HepG2 (cell line): ENCODE measurements around the gene RDH16. TPM values are rescaled to one million over a fixed set of nuclear protein-coding genes. Genes with fewer than 3 reads are reported as not detected.
"Not testable (repeated sequence)": the region's sequence is repeated elsewhere in the genome, so short reads cannot be mapped to it uniquely, and the experiment has no call there.

ENCODE experiments used
- ATAC-seq: fragments of 200-7000 bp; cut with Tn5 transposase; 3 replicates; pipeline ENCODE4 v1.9.1; 2020; ENCODE audit warnings: mild to moderate bottlenecking, moderate library complexity
- BruUV-seq: library from RNA; stranded (reverse); fragments of 400-500 nt; replicated peaks from 2 replicates; lab custom pipeline; 2021; lab: Mats Ljungman, UMichigan
- CTCF ChIA-PET: fragments of 300-600 bp; formaldehyde crosslinking; extraction: SDS; loops from one replicate; lab custom pipeline; 2021; ENCODE audit warnings: low total read pairs, inconsistent platforms, low intra/inter-chr PET ratio; lab: Yijun Ruan, JAX
- POLR2A ChIA-PET: fragments of 350-600 bp; sonication (Branson Sonifier 250); formaldehyde crosslinking; loops from one replicate; lab custom pipeline; 2020; ENCODE audit warnings: antibody characterized with exemption, inconsistent platforms; lab: Yijun Ruan, JAX
- DNase-seq: peaks from one replicate; pipeline ENCODE4 v3.0.0-alpha.2; 2015; ENCODE audit warnings: low spot score
- FAIRE-seq: peaks from 3 replicates; lab custom pipeline; 2011; peaks lifted over from hg19 to GRCh38; lab: Jason Lieb, UNC
- H2AFZ ChIP-seq: one replicate; pipeline ENCODE4 v1.6.1; 2011; ENCODE audit warnings: low read length, inconsistent platforms
- H3K27ac ChIP-seq: fragments of 300-600 bp; 3 replicates; pipeline ENCODE4 v1.8.0; 2011; ENCODE audit warnings: mixed run types, mild to moderate bottlenecking, mixed read lengths, low read length, inconsistent platforms; ENCODE audit not compliant: insufficient read depth; ENCODE audit errors: extremely low read length
- H3K27me3 ChIP-seq, 2 experiments: fragments of 200-600 bp in 1 of 2; 2 replicates in 1 of 2; 3 replicates in 1 of 2; pipeline versions ENCODE4 v1.6.0 to v1.8.0; 2011; ENCODE audit warnings: low read length in 2 of 2, mild to moderate bottlenecking in 2 of 2, moderate library complexity in 2 of 2, inconsistent platforms in 1 of 2; ENCODE audit not compliant: insufficient read depth in 2 of 2, control insufficient read depth in 1 of 2
- H3K36me3 ChIP-seq, 2 experiments: fragments of 200-600 bp in 1 of 2; replicated peaks in 1 of 2; 2 replicates in 1 of 2; 3 replicates in 1 of 2; pipeline versions ENCODE4 v1.5.1 to v1.8.0; 2011; ENCODE audit warnings: low read length in 2 of 2, inconsistent platforms in 1 of 2; ENCODE audit not compliant: insufficient read depth in 2 of 2, control insufficient read depth in 1 of 2
- H3K4me1 ChIP-seq: 2 replicates; pipeline ENCODE4 v1.5.1; 2012; ENCODE audit warnings: low read length, inconsistent platforms; ENCODE audit not compliant: insufficient read depth
- H3K4me2 ChIP-seq: 2 replicates; pipeline ENCODE4 v1.6.0; 2011; ENCODE audit warnings: low read depth, low read length, inconsistent platforms
- H3K4me3 ChIP-seq, 3 experiments: fragments of 200-600 bp in 1 of 3; sonication (generic), shearing (Covaris generic) in 1 of 3; replicated peaks in 1 of 3; 2 replicates each; pipeline ENCODE4 v1.5.1; 2011 to 2016; ENCODE audit warnings: low read length in 3 of 3, inconsistent platforms in 2 of 3, low read depth in 2 of 3, mild to moderate bottlenecking in 2 of 3, control low read depth in 1 of 3, mixed read lengths in 1 of 3; ENCODE audit not compliant: insufficient read depth in 1 of 3
- H3K79me2 ChIP-seq: one replicate; pipeline ENCODE4 v1.6.1; 2011; ENCODE audit warnings: low read length, inconsistent platforms; ENCODE audit not compliant: insufficient read depth
- H3K9ac ChIP-seq: 2 replicates; pipeline ENCODE4 v1.6.0; 2011; ENCODE audit warnings: mild to moderate bottlenecking, low read depth, low read length, inconsistent platforms; ENCODE audit not compliant: insufficient read depth
- H3K9me3 ChIP-seq: 2 replicates; pipeline ENCODE4 v1.5.1; 2012; ENCODE audit warnings: mild to moderate bottlenecking, low read length
- H4K20me1 ChIP-seq: 2 replicates; pipeline ENCODE4 v1.6.0; 2011; ENCODE audit warnings: inconsistent platforms, mild to moderate bottlenecking, low read length, moderate library complexity; ENCODE audit not compliant: insufficient read depth
- CREB1 ChIP-seq, 2 experiments: fragments of 450-650 bp in 1 of 2; IDR thresholded peaks; 2 replicates each; pipeline ENCODE4 v1.6.1; 2016 to 2017; ENCODE audit warnings: control low read depth in 1 of 2, mild to moderate bottlenecking in 1 of 2, missing compliant biosample characterization in 1 of 2, missing genetic modification characterization in 1 of 2
- FOSL2 ChIP-seq: sonication (generic); formaldehyde crosslinking; IDR thresholded peaks from 2 replicates; pipeline ENCODE4 v1.4.0; 2020; ENCODE audit warnings: missing genetic modification reagents
- FOXP1 ChIP-seq, 2 experiments: fragments of 450-650 bp in 1 of 2; IDR thresholded peaks; 2 replicates each; pipeline ENCODE4 v1.6.1; 2017 to 2018; ENCODE audit warnings: antibody characterized with exemption in 1 of 2
- JUNB ChIP-seq: sonication (generic); formaldehyde crosslinking; IDR thresholded peaks from 2 replicates; pipeline ENCODE4 v1.8.0; 2022; ENCODE audit warnings: missing genetic modification reagents, mild to moderate bottlenecking, borderline replicate concordance
- JUND ChIP-seq: sonication (generic); formaldehyde crosslinking; IDR thresholded peaks from 2 replicates; pipeline ENCODE4 v1.8.0; 2022; ENCODE audit warnings: mild to moderate bottlenecking, missing genetic modification reagents
- PHF5A ChIP-seq: IDR thresholded peaks from one replicate; pipeline ENCODE4 v1.6.1; 2018; ENCODE audit warnings: low read depth, missing genetic modification reagents; ENCODE audit not compliant: unreplicated experiment
- RXRA ChIP-seq: sonication (generic); formaldehyde crosslinking; IDR thresholded peaks from 2 replicates; pipeline ENCODE4 v1.5.1; 2020; ENCODE audit warnings: missing genetic modification reagents
- SP2 ChIP-seq: sonication (generic); formaldehyde crosslinking; IDR thresholded peaks from 2 replicates; pipeline ENCODE4 v1.5.1; 2020; ENCODE audit warnings: mild to moderate bottlenecking, missing genetic modification reagents
- TEAD3 ChIP-seq: optimal IDR thresholded peaks from 2 replicates; pipeline ENCODE3; 2016; ENCODE audit warnings: borderline replicate concordance
- ZNF205 ChIP-seq: IDR thresholded peaks from 2 replicates; pipeline ENCODE4 v1.6.1; 2018; ENCODE audit warnings: missing biosample characterization, missing genetic modification reagents
- ZNF232 ChIP-seq: sonication (generic); formaldehyde crosslinking; IDR thresholded peaks from 2 replicates; pipeline ENCODE4 v1.4.0; 2020; ENCODE audit warnings: missing genetic modification reagents, borderline replicate concordance
- ZNF547 ChIP-seq: sonication (generic); formaldehyde crosslinking; IDR thresholded peaks from 2 replicates; pipeline ENCODE4 v1.5.1; 2020; ENCODE audit warnings: mild to moderate bottlenecking, missing genetic modification reagents
- WGBS: methylation state at CpG from one replicate; pipeline ENCODE4 v1.1.6; 2017; ENCODE audit warnings: low lambda C conversion rate; 5-methylcytosine and 5-hydroxymethylcytosine counted together
- in situ Hi-C: cut with HindIII; loops from 2 replicates; pipeline ENCODE4 v1.10.0; 2017; ENCODE audit warnings: low pct_unique_long_range_greater_than_20kb; ENCODE audit not compliant: extremely low pct_ligation_motif_present
- intact Hi-C: fragments of 100-400 bp; cut with micrococcal nuclease; formaldehyde crosslinking; loops from one replicate; pipeline ENCODE4 v1.10.0; 2022; ENCODE audit not compliant: unreplicated experiment
- polyA plus RNA-seq, 8 experiments: library from polyadenylated mRNA; depleted of rRNA in 3 of 8; stranded (reverse) in 7 of 8; unstranded in 1 of 8; fragments of >200 nt; fragmentation: Illumina TruSeq in 4 of 8; extraction: Trizol in 4 of 8; gene quantifications; 2 replicates each; pipeline versions ENCODE4 v1.2.1 to v1.2.3, GENCODE V29; 2011 to 2016; ENCODE audit warnings: low read depth in 4 of 8, missing spikeins in 1 of 8, mixed read lengths in 1 of 8; ENCODE audit not compliant: insufficient read depth in 1 of 8
- total RNA-seq, 5 experiments: library from RNA; depleted of rRNA; stranded (reverse); fragments of >200 nt; fragmentation: Illumina TruSeq; extraction: Trizol; gene quantifications; 2 replicates each; pipeline ENCODE4 v1.2.3, GENCODE V29; 2016; ENCODE audit warnings: low read depth in 1 of 5
- TF ChIP-seq, protein P1 (sequence below): sonication (generic); formaldehyde crosslinking; IDR thresholded peaks from 2 replicates; pipeline ENCODE4 v1.4.0; 2020; ENCODE audit warnings: missing genetic modification reagents

RDH16 gene
- total and polyA plus RNA-seq, 2 of the 13 experiments (the other 11 are each of a cell fraction or from before 2014, with no cell fraction given) = 0.05 to 0.13 TPM

DNA sequence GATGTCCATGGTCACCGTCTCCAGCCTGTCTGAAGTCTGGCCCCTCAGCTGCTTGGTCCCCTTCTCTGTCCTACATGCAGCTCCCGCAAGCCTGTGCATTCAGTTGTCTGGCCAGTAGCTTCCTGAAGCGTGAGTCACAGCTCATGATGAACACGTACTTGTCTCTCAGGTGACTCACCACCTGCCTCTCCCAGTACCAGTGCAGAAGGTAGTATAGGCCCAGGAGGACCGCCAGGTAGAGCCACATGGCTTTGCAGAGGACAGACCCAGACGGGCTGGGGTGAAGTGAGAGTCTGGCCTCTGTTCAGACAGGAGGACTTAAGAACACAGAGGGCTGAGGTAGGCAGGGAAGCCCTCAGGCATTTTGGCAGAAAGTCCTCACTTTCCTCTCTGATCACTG is 28.3 kb upstream of the RDH16 start:
- H3K27ac ChIP-seq; H3K9me3 ChIP-seq; H3K4me2 ChIP-seq; H4K20me1 ChIP-seq; H3K4me1 ChIP-seq; H3K9ac ChIP-seq; H3K4me3 ChIP-seq; H2AFZ ChIP-seq; BruUV-seq; H3K27me3 ChIP-seq; H3K36me3 ChIP-seq; H3K79me2 ChIP-seq; TF ChIP-seq CREB1 (CRISPR knock-in tag; IDR thresholded peaks at IDR 0.05): not testable (repeated sequence)
- peak; percentile 82 for ATAC-seq
- FAIRE-seq = peak; percentile 18
- POLR2A ChIA-PET = interaction anchor here (0.8 kb wide), 1 partner anchor 226 kb away, joined by 4 read pairs; no protein-coding TSS in a partner anchor
- in situ Hi-C loops = loop anchor here (5.0 kb wide), 3 partner anchors 38 to 228 kb away; no protein-coding TSS in a partner anchor
- peak; percentile 49 for DNase-seq
- WGBS = 0% methylated on average over 3 of the region's 6 CpGs
- intact Hi-C loops = loop anchor here (5.0 kb wide), 1 partner anchor 223 kb away; the partner anchor contains the start of gene HSD17B6
- CTCF ChIA-PET = interaction anchor here (3.5 kb wide), 1 partner anchor 146 kb away, joined by 37 read pairs; no protein-coding TSS in a partner anchor
- TF ChIP-seq FOSL2 (CRISPR knock-in tag) = peak; percentile 92
- TF ChIP-seq ZNF205 = peak; percentile 77; the same call in 1 of the 2 replicates
- 0 out of 2 replicates have a peak, but pooled peaks have one; percentile 33 for TF ChIP-seq JUND (CRISPR knock-in tag)
- peak; percentile 59 for TF ChIP-seq CREB1 (IDR thresholded peaks at IDR 0.05)
- peak; percentile 43 for TF ChIP-seq TEAD3 (CRISPR knock-in tag)

- no peak overlapping the region for H3K27ac ChIP-seq
- H3K4me3 ChIP-seq = no peak overlapping the region
- H3K27me3 ChIP-seq = no peaks in the 10 kb centered on the region; a peak in 2 of 5 replicates
- CTCF ChIA-PET = no interaction called here
- no peak overlapping the region for H3K4me2 ChIP-seq
- DNase-seq (no peak), FAIRE-seq (no peak), ATAC-seq (no peak)
- POLR2A ChIA-PET = no interaction called here
- no peak overlapping the region for H3K9ac ChIP-seq
- H3K79me2 ChIP-seq = no peaks in the 10 kb centered on the region
- no TSS peak for BruUV-seq
- no peak for TF ChIP-seq FOXP1 (IDR thresholded peaks at IDR 0.05)
- no peak for TF ChIP-seq FOXP1 (CRISPR knock-in tag; IDR thresholded peaks at IDR 0.05)
- no peak for TF ChIP-seq ZNF547 (CRISPR knock-in tag)
- TF ChIP-seq PHF5A = no peak
- TF ChIP-seq ZNF232 (CRISPR knock-in tag) = no peak
- no peak for TF ChIP-seq SP2 (CRISPR knock-in tag)
- TF ChIP-seq JUNB = no peak
- TF ChIP-seq, protein P1, sequence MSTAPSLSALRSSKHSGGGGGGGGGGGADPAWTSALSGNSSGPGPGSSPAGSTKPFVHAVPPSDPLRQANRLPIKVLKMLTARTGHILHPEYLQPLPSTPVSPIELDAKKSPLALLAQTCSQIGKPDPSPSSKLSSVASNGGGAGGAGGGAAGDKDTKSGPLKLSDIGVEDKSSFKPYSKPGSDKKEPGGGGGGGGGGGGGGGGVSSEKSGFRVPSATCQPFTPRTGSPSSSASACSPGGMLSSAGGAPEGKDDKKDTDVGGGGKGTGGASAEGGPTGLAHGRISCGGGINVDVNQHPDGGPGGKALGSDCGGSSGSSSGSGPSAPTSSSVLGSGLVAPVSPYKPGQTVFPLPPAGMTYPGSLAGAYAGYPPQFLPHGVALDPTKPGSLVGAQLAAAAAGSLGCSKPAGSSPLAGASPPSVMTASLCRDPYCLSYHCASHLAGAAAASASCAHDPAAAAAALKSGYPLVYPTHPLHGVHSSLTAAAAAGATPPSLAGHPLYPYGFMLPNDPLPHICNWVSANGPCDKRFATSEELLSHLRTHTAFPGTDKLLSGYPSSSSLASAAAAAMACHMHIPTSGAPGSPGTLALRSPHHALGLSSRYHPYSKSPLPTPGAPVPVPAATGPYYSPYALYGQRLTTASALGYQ (CRISPR knock-in tag) = no peak
- no peak for TF ChIP-seq RXRA (CRISPR knock-in tag)
- in situ Hi-C loops = no loop called here
- H3K4me1 ChIP-seq = no peaks in the 10 kb centered on the region
- H3K36me3 ChIP-seq = no peaks in the 10 kb centered on the region
- H2AFZ ChIP-seq = no peak overlapping the region
- intact Hi-C loops = no loop called here
- no peaks in the 10 kb centered on the region for H4K20me1 ChIP-seq
- WGBS = 68% methylated on average over 4 of the region's 4 CpGs
- H3K9me3 ChIP-seq = no peaks in the 10 kb centered on the region
Observed at GRCh38 chr12:56983386-56983785, 26.0 kb upstream of the RDH16 start.
